Nucleus accumbens (tissue), 56 donors: ENCODE data around the gene EPB41L4B.
A peak's percentile ranks its signal among the peaks of the same experiment; 100 is the strongest.

Source experiments
- DNase-seq, 56 donors: peaks; one replicate each; lab custom pipeline; 2025; lab: John Stamatoyannopoulos, UW

The EPB41L4B gene

DNA sequence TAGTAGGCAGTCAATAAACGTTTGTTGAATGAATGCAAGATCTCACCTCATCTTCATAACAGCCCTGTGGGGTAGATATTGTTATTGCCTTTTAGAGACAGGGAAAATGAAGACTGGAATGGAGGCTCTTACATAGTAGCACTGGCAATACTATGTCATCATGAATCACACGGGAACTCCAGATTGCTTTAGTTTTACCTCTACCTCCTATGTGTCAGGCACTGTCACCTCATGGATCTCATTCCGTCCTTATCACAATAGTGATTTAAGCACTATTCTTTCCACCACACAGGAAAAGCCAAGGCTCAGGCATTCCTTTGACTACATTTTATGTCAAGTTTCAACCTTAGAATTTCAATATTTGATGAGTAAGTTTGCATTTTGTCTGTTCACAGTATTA lies 2.9 kb upstream of the EPB41L4B start:
- no peak for DNase-seq

DNA sequence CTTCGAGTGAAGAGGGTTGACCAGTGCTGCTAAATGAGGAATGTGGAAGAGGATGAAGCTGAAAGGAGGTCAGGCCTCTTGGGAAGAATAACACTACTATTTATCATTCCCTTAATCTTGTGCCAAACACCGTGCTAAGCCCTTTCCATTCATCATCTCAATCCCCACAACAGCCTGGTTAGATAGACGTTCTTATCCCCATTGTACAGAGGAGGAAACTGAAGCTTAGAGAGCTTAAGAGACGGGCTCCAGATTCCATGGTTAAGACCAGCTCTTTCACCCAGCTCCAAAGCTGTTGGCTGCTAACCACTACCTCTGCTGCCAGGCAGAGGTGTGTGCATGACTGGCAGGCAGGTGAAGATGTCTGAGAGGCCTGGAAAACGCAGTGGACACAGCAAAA lies 868 bp upstream of the EPB41L4B start:
- DNase-seq = no peak

DNA sequence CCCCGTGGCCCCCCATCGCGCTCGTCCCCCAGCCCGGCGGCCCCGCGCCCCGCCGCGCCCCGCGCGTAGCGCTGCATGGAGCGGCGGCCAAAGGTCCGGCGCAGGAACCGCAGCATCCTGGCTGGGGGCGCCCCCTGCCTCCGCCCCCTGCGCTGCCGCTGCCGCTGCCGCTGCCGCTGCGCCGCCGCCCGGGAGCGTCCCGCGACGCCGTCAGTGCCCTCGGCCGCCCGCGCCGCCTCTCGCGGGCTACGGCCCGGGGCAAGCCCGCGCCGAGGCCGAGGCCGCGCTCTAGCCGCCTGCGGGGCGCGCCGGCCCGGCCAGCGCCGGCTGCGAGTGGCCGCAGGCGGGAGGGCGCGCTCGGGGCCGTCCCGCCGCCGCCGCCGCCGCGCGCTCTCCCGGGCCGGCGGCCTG lies 523 bp downstream of the EPB41L4B start:
- no peak for DNase-seq

DNA sequence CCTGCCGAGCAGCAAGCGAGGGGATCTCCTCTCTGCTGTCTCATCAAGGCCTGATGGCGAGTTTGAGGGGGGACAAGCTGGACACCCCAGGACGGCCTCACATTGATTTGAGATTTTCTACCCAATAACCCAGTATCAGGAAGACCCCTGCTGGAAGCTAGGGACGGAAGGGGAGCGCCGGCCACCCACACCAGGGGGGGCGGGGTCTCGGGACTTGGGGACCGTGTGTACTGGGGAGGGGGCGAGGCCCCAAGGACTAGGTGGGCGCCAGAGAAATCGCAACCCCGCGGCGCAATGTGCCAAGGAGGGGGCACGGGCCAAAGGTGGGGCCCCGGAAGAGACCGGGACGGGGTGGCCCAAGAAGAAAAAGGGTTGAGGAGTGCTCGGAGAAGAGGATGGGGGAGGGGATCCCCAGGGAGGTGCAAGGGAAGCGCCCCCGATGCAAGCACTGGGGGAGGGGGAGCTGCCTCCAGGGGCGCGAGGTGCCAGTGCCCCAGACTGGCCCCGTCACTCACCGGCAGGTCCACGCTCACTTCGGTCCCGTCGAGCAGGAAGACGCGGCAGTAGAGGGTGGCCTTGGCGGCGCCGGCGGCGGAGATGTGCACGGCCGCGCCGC lies 1.1 kb downstream of the EPB41L4B start:
- peak in 2 of 56 donors; percentile 8 to 45 for DNase-seq

DNA sequence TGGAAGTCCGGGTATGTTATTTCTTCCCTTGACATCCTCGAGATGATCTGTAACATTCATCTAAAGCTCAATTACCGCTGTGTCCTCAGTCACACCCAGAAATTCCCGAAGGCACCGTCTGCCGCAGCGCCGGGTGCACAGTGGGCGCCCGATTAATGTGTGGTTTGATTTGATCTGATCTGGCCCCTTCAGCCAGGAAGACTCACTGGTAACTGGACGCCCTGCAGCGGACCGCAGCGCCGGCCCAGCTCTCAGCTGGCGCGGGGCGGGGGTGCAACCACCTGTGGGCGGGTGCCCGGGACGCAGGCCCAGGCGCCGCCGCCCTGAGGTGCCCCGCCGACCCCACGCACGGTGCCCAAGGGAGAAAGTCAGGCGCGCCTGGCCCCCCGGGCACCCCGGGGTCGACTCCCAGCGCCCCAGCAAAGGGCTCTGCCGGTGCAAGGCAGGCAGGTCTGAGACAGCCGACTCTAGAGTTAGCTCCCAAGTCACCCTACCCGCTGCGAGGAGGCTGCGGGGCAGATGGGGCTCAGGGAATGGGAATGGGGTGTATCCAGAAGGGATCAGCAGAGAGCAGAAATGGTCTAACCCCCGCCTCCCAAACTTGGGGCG lies 1.7 kb downstream of the EPB41L4B start:
- peak in 7 of 56 donors; percentile 4 to 40 (median 25) for DNase-seq

DNA sequence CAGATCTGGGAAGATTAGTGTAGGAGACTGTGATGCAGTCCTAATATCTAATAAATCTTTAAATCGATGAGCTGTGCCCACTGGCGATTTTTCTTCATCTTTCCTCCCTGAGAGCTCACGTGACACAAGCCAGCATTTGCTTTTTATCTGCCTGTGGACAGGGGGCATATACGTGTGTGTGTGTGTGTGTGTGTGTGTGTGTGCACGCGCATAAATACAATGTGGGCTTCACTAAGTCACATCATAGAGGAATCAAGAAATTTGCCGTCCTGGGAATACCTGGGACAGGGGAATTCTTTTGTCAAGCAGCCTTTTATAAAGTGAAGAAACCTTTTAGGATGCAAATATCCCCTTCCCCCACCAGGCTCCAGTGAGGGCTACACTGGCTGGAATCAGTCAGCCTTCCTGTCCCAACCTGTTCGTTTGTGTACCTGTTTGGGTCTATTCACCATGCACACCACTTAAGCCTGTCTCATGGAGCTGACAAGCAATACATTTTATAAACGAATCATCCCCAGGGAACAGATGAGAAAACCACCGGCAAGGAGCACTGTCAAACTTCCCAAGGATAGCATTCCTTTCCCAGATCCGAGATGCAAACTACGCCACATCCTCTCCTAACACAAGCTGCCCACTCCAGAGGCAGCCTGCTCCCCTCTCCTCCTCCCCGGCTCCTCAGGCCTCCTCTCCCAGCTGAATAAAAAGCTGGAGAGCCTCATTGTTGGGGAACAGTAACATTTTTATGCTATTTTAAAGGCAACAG lies 2.7 kb downstream of the EPB41L4B start:
- peak in 5 of 56 donors; percentile 4 to 31 (median 13) for DNase-seq

DNA sequence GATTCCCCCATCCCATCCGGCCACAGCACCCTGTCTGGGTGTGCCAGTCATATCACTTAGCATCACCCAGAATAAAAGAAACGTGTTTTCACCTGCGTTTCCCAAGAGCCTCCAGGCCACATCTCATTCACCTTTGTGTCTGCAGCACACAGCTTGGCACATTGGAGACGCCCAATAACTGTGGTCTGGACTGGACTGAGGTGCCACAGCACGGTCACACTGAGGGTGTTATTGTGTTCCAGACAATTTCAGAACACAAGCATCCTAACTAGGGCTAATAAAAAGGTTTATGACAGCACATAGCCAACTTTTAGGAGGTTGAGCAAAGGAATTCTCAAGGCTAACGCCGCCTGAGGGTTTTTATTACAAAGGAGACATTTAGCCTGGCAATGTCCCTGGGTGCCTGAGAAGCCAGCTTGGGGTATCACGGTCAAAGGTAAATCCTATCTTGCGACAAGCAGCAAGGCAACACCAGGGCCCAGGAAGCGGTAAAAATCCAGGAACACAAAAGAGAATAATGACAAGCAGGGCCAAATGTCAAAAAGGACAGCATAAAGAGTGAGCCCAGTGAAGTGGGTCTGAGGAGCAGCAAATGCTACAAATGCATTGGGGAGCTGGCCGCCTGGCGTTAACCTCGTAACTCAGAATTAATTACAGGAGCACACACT lies 3.4 kb downstream of the EPB41L4B start:
- DNase-seq = no peak

DNA sequence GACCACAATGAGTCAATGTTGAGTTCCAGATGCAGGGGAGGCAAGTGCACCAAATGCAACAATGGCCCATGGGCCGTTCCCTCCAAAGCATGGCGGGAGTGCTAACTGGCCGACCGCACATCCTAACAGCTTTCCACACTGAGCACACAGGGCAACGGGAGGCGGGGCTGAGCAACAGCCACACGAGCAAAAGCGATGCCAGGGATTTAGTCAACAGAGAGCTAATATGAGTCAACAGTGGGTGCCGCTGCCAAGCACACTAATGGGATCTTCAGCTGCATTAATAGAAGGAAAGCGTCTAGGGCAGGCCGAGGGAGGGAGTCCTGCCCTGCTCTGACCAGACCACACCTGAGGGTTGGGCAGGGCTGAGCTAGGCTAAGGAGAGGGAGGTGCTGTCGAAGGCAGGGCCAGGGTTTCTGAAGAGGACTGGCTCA lies 4.6 kb downstream of the EPB41L4B start:
- DNase-seq = peak in 49 of 56 donors; percentile 9 to 83 (median 54)

DNA sequence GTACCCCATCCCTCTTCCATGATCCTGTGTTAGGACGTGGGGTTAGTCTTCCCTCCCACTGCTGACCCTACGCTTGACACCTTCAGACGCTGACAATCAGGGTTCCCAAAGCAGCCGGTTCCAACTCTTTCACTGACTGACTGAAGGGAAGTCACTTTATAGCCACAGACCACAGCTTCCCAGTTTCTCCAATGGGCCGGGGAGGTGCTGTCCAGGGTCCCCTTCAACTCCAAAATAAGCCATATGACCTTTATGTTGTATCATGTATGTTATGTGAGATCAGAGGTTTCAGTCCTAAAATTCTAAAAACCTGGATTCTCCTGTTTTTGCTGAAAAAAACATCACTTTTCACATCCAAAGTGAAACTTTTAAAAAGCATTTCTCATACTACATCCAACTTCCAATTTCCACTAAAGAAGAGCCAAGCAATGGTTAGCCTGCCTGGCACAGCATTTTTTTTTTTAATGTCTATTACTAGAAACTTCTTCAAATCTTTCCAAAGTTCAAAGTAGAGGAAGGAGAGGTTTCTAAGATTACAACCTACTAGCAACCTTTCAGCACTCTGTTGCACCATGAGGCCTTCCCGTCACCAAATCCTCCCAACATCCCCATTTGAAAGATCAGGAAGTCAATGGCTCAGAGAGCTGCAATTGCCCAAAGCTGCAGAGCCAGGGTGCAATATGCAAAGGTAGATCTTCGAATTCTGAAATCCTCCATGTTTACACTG lies 5.2 kb downstream of the EPB41L4B start:
- DNase-seq = no peak

DNA sequence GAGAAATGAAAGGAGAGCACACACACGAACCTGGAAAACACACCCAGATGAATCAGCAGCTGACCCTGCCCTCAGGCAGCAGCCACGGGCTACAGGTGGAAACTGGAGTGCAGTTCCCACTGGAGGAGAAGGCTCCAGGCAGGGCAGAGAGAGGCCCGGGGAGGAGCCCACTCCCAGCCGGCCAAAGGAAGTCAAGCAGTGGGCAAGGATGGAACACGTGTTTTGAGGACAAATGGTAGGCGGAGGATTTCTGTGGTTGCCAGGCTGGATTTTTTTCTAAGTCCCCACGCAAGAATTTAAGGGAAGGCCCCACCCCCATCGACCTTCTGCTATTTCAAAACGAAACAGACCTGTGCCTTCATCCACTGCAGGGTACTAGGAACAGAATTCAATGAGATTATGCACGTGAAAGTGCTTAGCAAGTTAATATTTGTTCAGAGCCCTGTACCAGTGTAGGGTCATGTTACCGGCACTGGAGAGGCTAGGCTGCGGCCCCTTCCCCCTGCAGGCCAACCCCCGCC lies 6.8 kb downstream of the EPB41L4B start:
- no peak for DNase-seq

DNA sequence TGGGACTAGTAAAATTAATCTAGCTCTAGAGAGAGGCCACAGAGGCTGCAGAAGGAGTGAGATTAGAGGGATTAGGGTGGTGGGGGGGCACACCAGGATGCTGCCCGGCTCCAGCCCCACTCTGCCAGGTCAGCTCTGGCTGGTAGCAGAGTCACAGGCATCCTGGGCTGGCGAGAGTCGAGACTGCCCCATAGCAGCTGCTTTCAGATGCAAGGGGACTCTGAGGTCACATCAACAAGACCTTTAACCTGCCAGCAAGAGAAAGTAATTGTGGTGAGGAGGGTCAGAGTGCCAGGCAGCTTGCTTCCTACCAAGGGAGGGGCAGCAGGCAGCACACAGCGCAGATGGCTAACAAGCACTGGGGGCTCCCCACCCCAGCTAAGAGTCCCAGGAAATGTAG lies 7.5 kb downstream of the EPB41L4B start:
- DNase-seq = no peak

DNA sequence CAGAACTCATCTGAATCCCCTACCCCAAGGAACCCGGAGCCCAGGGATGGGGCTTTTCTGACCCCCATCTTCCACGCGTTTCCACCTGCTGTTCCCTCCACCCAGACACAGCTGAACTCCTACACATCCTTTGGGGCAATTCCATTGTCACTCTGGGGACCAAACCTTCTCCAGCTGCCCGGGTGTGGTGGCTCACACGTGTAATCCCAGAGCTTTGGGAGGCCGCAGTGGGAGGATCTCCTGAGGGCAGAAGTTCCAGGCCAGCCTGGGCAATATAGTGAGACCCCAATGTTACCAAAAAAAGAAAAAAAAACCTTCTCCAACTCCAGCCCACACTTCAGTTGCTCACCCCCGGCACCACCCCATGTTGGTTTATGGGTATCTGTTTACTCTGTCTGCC lies 8.1 kb downstream of the EPB41L4B start:
- DNase-seq = no peak

DNA sequence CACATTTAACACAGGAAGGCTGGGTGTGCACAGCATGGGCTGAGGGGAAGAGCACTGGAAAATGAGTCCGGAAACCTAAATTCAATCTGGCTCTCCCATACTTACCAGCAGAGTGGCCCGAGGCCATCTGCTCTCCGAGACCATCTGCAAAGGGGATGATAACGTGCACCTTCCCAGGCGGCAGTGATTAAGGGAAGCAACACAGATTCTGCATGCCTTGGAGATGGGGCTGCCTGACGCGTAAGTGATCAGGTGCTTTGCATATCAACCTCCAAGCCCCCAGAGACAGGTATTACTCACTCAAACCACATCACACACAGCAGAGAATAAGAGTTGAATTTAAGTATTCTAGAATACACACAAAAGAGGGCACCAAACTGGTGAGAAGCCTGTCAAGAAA lies 9.1 kb downstream of the EPB41L4B start:
- peak in 12 of 56 donors; percentile 4 to 60 (median 30) for DNase-seq

DNA sequence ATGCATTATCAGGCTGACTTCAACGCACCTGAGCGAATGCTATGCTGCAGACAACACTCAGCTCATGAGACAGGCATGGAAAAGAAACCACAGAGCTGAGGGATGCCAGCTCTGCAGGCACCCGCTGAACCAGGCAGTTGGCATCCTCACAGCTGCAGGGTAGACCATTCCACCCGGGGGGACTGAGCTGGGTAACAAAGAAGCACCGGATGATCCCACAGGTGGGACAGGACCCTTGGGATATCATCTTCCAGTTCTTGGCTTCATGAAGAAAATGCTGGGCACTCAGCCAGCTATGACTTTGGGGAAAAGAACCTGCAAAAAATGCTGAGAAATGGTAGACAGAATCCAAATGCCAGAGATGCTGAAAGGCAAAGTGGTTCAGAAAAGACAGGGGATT lies 9.6 kb downstream of the EPB41L4B start:
- DNase-seq = no peak

DNA sequence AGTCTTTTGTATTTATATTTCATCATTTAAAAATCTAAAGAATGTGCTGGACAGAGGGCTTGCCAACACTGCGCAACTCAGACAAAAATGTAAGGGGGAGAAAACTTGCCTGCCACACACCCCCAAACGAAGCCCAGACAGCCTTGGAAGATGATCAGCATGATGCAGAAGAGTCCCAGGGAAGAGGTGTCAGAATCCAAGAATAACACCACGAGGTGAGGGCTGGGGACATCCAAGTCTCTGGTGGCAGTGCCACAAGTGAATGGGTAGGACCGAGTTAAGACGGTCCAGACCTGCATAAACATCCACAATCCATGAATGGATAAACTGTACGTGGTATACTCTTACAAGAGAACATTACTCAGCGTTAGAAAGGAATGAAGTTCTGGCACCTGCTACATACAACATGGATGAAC lies 10.4 kb downstream of the EPB41L4B start:
- DNase-seq = no peak

DNA sequence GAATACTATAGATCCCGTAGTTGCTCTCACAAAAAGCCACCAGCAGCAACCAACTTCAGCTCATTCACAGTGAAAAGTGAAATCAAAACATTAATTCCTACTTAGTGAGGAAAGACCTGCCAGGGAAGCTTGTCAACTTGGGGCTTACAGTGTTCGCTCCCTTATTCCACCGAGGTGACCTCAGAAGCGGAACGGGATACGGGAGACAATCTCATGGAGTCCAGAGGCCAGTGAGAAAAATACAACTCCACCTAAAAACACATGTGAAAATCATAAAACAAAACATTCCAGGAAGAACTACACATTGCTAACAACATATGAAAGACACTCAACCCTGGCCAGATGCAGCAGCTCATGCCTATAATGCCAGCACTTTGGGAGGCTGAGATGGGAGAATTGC lies 11.6 kb downstream of the EPB41L4B start:
- no peak for DNase-seq

DNA sequence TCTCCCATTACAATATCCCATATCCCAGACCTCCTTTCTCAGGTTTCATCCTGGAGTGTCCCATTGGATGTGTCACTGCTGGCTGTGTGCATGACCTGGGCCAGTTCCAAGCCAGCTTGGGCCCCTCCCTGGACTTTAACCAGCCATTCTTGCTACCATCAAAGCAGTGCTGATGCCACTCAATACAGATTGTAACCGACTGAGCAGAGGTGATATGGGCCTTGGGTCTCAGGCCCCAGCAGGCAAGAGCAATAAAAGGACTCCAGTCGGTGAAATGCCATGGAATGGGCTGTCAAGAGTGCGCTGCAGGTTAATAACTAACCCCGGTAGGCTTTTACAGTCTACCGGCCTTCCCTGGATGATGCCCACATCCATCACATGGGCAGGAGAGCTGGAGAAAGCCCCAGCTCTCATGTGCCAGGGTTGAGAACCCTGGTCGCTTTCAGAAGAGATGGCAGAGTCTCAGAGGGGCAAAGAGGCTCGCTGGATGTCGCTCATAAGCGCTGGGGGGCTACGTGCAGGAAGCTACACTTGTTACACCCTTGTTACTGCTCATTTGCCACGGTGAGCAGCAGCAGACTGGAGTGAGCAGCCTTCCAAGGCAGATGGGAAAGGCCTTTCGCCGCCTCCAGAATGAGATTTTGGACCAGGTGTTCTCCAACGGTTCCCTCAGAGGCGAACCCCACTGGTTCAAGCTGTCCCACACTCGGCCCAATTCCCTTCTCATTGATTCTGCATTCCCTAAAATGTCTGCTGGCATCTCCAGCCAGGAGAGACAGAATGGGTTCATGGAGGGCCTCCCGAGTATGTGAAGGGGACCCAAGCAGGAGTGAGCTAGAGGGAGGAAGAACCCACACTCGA lies 13.2 kb downstream of the EPB41L4B start:
- no peak for DNase-seq

DNA sequence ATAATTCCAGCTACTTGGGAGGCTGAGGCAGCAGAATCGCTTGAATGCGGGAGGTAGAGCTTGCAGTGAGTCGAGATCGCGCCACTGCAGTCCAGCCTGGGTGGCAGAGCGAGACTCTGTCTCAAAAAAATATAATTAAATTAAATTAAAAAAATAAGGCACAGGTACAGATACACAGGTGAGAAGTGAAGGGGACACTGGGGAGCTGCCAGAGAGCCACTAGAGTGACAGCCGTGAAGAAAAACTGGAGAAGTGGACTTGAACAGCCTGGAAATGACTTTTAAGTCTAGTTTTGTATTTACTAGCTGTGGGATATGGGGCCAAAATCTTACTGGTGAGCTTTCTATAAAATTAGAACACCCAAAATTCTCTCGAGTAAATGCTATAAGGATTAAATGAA lies 15.1 kb downstream of the EPB41L4B start:
- DNase-seq = no peak

DNA sequence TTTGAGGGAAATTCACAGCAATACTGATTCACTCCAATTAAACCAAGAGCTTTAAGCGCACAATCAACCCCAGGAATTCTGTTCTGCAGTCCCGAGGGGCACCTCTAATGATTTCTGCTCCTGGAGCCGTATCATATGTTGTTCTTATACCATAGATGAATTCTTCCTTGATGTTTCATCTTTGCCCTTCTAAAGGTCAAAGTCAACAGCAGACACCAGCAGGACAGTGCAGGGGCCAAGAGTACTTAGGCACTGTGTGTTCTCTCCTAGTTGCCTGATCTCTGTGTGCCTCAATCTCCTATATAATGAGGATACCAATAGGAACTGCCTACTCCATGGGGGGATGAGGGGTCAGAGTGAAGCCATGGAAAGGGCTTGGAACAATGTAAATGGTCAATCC lies 16.5 kb downstream of the EPB41L4B start:
- DNase-seq = no peak
